GM23338 (cell line): ENCODE results near the gene PPP1R13L. TPM values are rescaled to one million over a fixed set of nuclear protein-coding genes. Genes with fewer than 3 reads are reported as not detected.

Source experiments
- ATAC-seq: fragments of 200-7000 bp; cut with Tn5 transposase; 3 replicates; pipeline ENCODE4 v1.9.1; 2020
- DNase-seq: peaks from one replicate; pipeline ENCODE4 v3.0.0-alpha.2; 2015; ENCODE audit warnings: low spot score
- H2AFZ ChIP-seq: fragments of 200-600 bp; sonication (generic); 2 replicates; pipeline ENCODE4 v1.8.0; 2016; ENCODE audit warnings: antibody characterized with exemption, mild to moderate bottlenecking, moderate library complexity
- H3F3A ChIP-seq: fragments of 200-600 bp; sonication (generic); replicated peaks from 2 replicates; pipeline ENCODE4 v1.8.0; 2017; ENCODE audit warnings: antibody characterized with exemption, mixed run types, low read depth
- H3K27ac ChIP-seq: fragments of 200-600 bp; sonication (generic); 2 replicates; pipeline ENCODE4 v1.6.1; 2016; ENCODE audit warnings: low read depth
- H3K27me3 ChIP-seq: fragments of 200-600 bp; sonication (generic); 2 replicates; pipeline ENCODE4 v1.8.0; 2016; ENCODE audit warnings: mild to moderate bottlenecking, mixed run types, moderate library complexity; ENCODE audit not compliant: insufficient read depth
- H3K36me3 ChIP-seq: fragments of 200-600 bp; sonication (generic); 2 replicates; pipeline ENCODE4 v1.8.0; 2016; ENCODE audit warnings: mild to moderate bottlenecking; ENCODE audit not compliant: insufficient read depth
- H3K4me1 ChIP-seq: fragments of 200-600 bp; sonication (generic); 2 replicates; pipeline ENCODE4 v1.8.0; 2016; ENCODE audit warnings: mild to moderate bottlenecking, moderate library complexity; ENCODE audit not compliant: insufficient read depth
- H3K4me2 ChIP-seq: fragments of 200-600 bp; sonication (generic); 2 replicates; pipeline ENCODE4 v1.7.1; 2017; ENCODE audit warnings: mixed run types
- H3K4me3 ChIP-seq: fragments of 200-600 bp; sonication (generic); 2 replicates; pipeline ENCODE4 v1.6.1; 2016; ENCODE audit warnings: mixed run types
- H3K79me2 ChIP-seq: fragments of 200-600 bp; sonication (generic); replicated peaks from 2 replicates; pipeline ENCODE4 v1.8.0; 2017; ENCODE audit warnings: mild to moderate bottlenecking; ENCODE audit not compliant: insufficient read depth
- H3K9me2 ChIP-seq: fragments of 200-600 bp; sonication (generic); 2 replicates; pipeline ENCODE4 v1.8.0; 2017; ENCODE audit not compliant: insufficient read depth
- H4K20me1 ChIP-seq: fragments of 200-600 bp; sonication (generic); replicated peaks from 2 replicates; pipeline ENCODE4 v1.8.0; 2017; ENCODE audit warnings: mild to moderate bottlenecking; ENCODE audit not compliant: insufficient read depth
- H3K27ac Mint-ChIP-seq: 2 replicates; pipeline ENCODE4 v1.8.0; 2020; ENCODE audit warnings: inconsistent platforms, mild to moderate bottlenecking, moderate library complexity, mixed read lengths
- H3K27me3 Mint-ChIP-seq: 3 replicates; pipeline ENCODE4 v1.8.0; 2022; ENCODE audit warnings: low read depth, mild to moderate bottlenecking, moderate library complexity, mixed read lengths, inconsistent platforms; ENCODE audit not compliant: insufficient read depth, poor library complexity
- H3K36me3 Mint-ChIP-seq: 3 replicates; pipeline ENCODE4 v1.8.0; 2021; ENCODE audit warnings: low read depth, mild to moderate bottlenecking, inconsistent platforms, moderate library complexity, mixed read lengths
- H3K4me1 Mint-ChIP-seq: 3 replicates; pipeline ENCODE4 v1.8.0; 2020; ENCODE audit warnings: mild to moderate bottlenecking, inconsistent platforms, mixed read lengths
- H3K4me3 Mint-ChIP-seq: 3 replicates; pipeline ENCODE4 v1.8.0; 2021; ENCODE audit warnings: moderate library complexity, mild to moderate bottlenecking, inconsistent platforms, mixed read lengths
- H3K9me3 Mint-ChIP-seq: 3 replicates; pipeline ENCODE4 v1.8.0; 2020; ENCODE audit warnings: moderate library complexity, mild to moderate bottlenecking, inconsistent platforms, mixed read lengths
- CREB1 ChIP-seq: fragments of 250-450 bp; sonication (Bioruptor Pico); IDR thresholded peaks from 2 replicates; pipeline ENCODE4 v1.5.0; 2020; ENCODE audit warnings: low read depth, mild to moderate bottlenecking, moderate library complexity
- ETS1 ChIP-seq: IDR thresholded peaks from 2 replicates; pipeline ENCODE4 v1.6.1; 2016; ENCODE audit warnings: antibody characterized with exemption
- EZH2 ChIP-seq: fragments of 200-600 bp; sonication (generic); IDR thresholded peaks from one replicate; pipeline ENCODE4 v1.8.0; 2017; ENCODE audit warnings: antibody characterized with exemption, mild to moderate bottlenecking, low read depth; ENCODE audit not compliant: unreplicated experiment
- EZH2phosphoT487 ChIP-seq: fragments of 200-600 bp; sonication (generic); IDR thresholded peaks from one replicate; pipeline ENCODE4 v1.8.1; 2018; ENCODE audit warnings: antibody characterized with exemption; ENCODE audit not compliant: unreplicated experiment
- JUNB ChIP-seq: IDR thresholded peaks from one replicate; pipeline ENCODE4 v1.6.1; 2016; ENCODE audit warnings: antibody characterized with exemption; ENCODE audit not compliant: unreplicated experiment
- NANOG ChIP-seq: IDR thresholded peaks from 2 replicates; pipeline ENCODE4 v1.6.1; 2016; ENCODE audit warnings: antibody characterized with exemption, borderline replicate concordance
- POLR2AphosphoS5 ChIP-seq: IDR thresholded peaks from 2 replicates; pipeline ENCODE4 v1.6.1; 2016; ENCODE audit warnings: antibody characterized with exemption, low read depth
- STAT1 ChIP-seq: IDR thresholded peaks from one replicate; pipeline ENCODE4 v1.6.1; 2016; ENCODE audit warnings: antibody characterized with exemption; ENCODE audit not compliant: unreplicated experiment
- ZNF114 ChIP-seq: fragments of 250-450 bp; sonication (Bioruptor Pico); IDR thresholded peaks from 2 replicates; pipeline ENCODE4 v1.5.0; 2020; ENCODE audit warnings: mild to moderate bottlenecking, moderate library complexity
- ZNF331 ChIP-seq: fragments of 250-450 bp; sonication (Bioruptor Pico); IDR thresholded peaks from 2 replicates; pipeline ENCODE4 v1.5.0; 2020; ENCODE audit warnings: low read depth, mild to moderate bottlenecking, moderate library complexity
- ZNF462 ChIP-seq: fragments of 250-450 bp; sonication (Bioruptor Pico); IDR thresholded peaks from 2 replicates; pipeline ENCODE4 v1.5.0; 2020; ENCODE audit warnings: mild to moderate bottlenecking, moderate library complexity
- polyA plus RNA-seq: library from polyadenylated mRNA; unstranded; fragments of >200 nt; fragmentation: Nextera tagmentation; extraction: Ambion mirVana; gene quantifications from 2 replicates; pipeline ENCODE4 v1.2.1, GENCODE V29; 2016
- total RNA-seq: library from RNA; depleted of rRNA; stranded (reverse); fragments of >200 nt; shearing (Covaris generic); gene quantifications from 2 replicates; pipeline ENCODE4 v1.2.3, GENCODE V29; 2014
- TF ChIP-seq, protein P1 (sequence below), 2 experiments: fragments of 200-600 bp in 1 of 2; sonication (generic) in 1 of 2; conservative IDR thresholded peaks; 2 replicates each; pipeline versions ENCODE4 v1.5.1 to v1.6.1; 2016 to 2017; ENCODE audit warnings: antibody characterized with exemption in 2 of 2, low read depth in 2 of 2, mild to moderate bottlenecking in 2 of 2, moderate library complexity in 1 of 2
- TF ChIP-seq, protein P2 (sequence below): IDR thresholded peaks from one replicate; pipeline ENCODE4 v1.6.1; 2018; ENCODE audit warnings: antibody characterized with exemption; ENCODE audit not compliant: unreplicated experiment

Gene PPP1R13L
- total and polyA plus RNA-seq, 2 experiments from 2014 or later, result 9.6 to 15.5 TPM

DNA sequence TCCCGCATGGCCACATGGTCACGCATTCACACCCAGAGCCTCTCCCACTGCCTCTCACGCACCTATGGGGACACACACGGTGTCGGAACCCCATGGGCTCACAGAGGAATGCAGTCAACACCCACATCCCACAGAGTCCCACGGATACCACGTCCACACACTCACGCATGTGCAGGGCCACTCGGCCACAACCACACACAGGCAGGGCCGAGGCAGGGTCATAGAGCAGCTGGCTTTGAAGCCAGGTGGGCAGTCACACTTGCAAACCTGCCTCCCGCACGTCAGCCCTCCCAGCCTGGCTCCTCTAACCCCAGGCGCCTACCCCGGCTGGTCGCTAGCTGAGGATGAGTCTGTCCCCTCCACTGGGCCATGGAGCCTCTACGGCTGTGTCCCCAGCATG, 42.6 kb downstream of the PPP1R13L start:
- H3F3A ChIP-seq, result peaks cover 3% of the 10 kb centered on the region; the same call in 1 of the 2 replicates
- H3K4me3 Mint-ChIP-seq, result no peak overlapping the region; the same call in 2 of the 3 replicates
- no peak overlapping the region for H3K27ac Mint-ChIP-seq
- H3K36me3 Mint-ChIP-seq, result peaks cover 56% of the 10 kb centered on the region
- H3K9me2 ChIP-seq, result no peaks in the 10 kb centered on the region
- no peak for TF ChIP-seq CREB1 (CRISPR knock-in tag)
- TF ChIP-seq POLR2AphosphoS5, result no peak
- no peak for TF ChIP-seq ETS1
- no peak for TF ChIP-seq JUNB
- TF ChIP-seq, protein P1, sequence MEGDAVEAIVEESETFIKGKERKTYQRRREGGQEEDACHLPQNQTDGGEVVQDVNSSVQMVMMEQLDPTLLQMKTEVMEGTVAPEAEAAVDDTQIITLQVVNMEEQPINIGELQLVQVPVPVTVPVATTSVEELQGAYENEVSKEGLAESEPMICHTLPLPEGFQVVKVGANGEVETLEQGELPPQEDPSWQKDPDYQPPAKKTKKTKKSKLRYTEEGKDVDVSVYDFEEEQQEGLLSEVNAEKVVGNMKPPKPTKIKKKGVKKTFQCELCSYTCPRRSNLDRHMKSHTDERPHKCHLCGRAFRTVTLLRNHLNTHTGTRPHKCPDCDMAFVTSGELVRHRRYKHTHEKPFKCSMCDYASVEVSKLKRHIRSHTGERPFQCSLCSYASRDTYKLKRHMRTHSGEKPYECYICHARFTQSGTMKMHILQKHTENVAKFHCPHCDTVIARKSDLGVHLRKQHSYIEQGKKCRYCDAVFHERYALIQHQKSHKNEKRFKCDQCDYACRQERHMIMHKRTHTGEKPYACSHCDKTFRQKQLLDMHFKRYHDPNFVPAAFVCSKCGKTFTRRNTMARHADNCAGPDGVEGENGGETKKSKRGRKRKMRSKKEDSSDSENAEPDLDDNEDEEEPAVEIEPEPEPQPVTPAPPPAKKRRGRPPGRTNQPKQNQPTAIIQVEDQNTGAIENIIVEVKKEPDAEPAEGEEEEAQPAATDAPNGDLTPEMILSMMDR (conservative IDR thresholded peaks at IDR 0.05; ENCODE audit: low read depth in 2 of 2), result no peak
- no peak for TF ChIP-seq ZNF114 (CRISPR knock-in tag)
- TF ChIP-seq, protein P2, sequence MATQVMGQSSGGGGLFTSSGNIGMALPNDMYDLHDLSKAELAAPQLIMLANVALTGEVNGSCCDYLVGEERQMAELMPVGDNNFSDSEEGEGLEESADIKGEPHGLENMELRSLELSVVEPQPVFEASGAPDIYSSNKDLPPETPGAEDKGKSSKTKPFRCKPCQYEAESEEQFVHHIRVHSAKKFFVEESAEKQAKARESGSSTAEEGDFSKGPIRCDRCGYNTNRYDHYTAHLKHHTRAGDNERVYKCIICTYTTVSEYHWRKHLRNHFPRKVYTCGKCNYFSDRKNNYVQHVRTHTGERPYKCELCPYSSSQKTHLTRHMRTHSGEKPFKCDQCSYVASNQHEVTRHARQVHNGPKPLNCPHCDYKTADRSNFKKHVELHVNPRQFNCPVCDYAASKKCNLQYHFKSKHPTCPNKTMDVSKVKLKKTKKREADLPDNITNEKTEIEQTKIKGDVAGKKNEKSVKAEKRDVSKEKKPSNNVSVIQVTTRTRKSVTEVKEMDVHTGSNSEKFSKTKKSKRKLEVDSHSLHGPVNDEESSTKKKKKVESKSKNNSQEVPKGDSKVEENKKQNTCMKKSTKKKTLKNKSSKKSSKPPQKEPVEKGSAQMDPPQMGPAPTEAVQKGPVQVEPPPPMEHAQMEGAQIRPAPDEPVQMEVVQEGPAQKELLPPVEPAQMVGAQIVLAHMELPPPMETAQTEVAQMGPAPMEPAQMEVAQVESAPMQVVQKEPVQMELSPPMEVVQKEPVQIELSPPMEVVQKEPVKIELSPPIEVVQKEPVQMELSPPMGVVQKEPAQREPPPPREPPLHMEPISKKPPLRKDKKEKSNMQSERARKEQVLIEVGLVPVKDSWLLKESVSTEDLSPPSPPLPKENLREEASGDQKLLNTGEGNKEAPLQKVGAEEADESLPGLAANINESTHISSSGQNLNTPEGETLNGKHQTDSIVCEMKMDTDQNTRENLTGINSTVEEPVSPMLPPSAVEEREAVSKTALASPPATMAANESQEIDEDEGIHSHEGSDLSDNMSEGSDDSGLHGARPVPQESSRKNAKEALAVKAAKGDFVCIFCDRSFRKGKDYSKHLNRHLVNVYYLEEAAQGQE, result no peak
- TF ChIP-seq ZNF462, result no peak
- no peak for TF ChIP-seq EZH2
- TF ChIP-seq ZNF331 (CRISPR knock-in tag), result no peak
- no peak for TF ChIP-seq STAT1
- TF ChIP-seq NANOG, result no peak
- no peak for TF ChIP-seq EZH2phosphoT487
- DNase-seq (no peak), ATAC-seq (no peak)
- no peak overlapping the region for H2AFZ ChIP-seq
- H3K4me1 Mint-ChIP-seq, result no peaks in the 10 kb centered on the region; the same call in 2 of the 3 replicates
- H3K79me2 ChIP-seq, result peaks cover 2% of the 10 kb centered on the region; the same call in 1 of the 2 replicates
- no peaks in the 10 kb centered on the region for H3K27me3 ChIP-seq
- no peak overlapping the region for H3K27ac ChIP-seq
- no peak overlapping the region for H3K4me3 ChIP-seq
- H3K36me3 ChIP-seq, result peaks cover 20% of the 10 kb centered on the region
- H3K9me3 Mint-ChIP-seq, result no peaks in the 10 kb centered on the region
- H3K27me3 Mint-ChIP-seq, result peaks cover 11% of the 10 kb centered on the region
- peaks cover 15% of the 10 kb centered on the region for H4K20me1 ChIP-seq
- H3K4me1 ChIP-seq, result no peaks in the 10 kb centered on the region
- no peak overlapping the region for H3K4me2 ChIP-seq
